Caco-2 (cell line): Measurements from ENCODE around the gene EPDR1. TPM values are rescaled to one million over a fixed set of nuclear protein-coding genes. Genes with fewer than 3 reads are reported as not detected.

Experiments used
- BruUV-seq: library from RNA; stranded (reverse); fragments of 400-500 nt; replicated peaks from 2 replicates; lab custom pipeline; 2021; lab: Mats Ljungman, UMichigan
- CTCF ChIA-PET: fragments of 300-600 bp; sonication (Branson Sonifier 250); formaldehyde crosslinking; loops from one replicate; lab custom pipeline; 2022; ENCODE audit warnings: antibody characterized with exemption; lab: Charles Lee
- POLR2A ChIA-PET: fragments of 300-600 bp; sonication (Branson Sonifier 250); formaldehyde crosslinking; loops from one replicate; lab custom pipeline; 2022; ENCODE audit warnings: antibody characterized with exemption; lab: Charles Lee
- DNase-seq, 2 experiments: peaks; one replicate each; pipeline versions ENCODE4 v3.0.0 to v3.0.0-alpha.2; 2020 to 2022
- H3K27me3 ChIP-seq: replicated peaks from 2 replicates; pipeline ENCODE4 v1.6.0; 2011; ENCODE audit warnings: low read length; ENCODE audit not compliant: control insufficient read depth, insufficient read depth
- H3K36me3 ChIP-seq: 2 replicates; pipeline ENCODE4 v1.5.1; 2011; ENCODE audit warnings: low read length; ENCODE audit not compliant: control insufficient read depth, insufficient read depth
- H3K4me1 ChIP-seq: fragments of 250-450 bp; sonication (Bioruptor Pico); 2 replicates; pipeline ENCODE4 v1.5.1; 2020; ENCODE audit warnings: mild to moderate bottlenecking
- H3K4me3 ChIP-seq: 2 replicates; pipeline ENCODE4 v1.5.1; 2011; ENCODE audit warnings: low read depth, mild to moderate bottlenecking, control low read depth, low read length
- H3K9me3 ChIP-seq: fragments of 250-450 bp; sonication (Bioruptor Pico); 2 replicates; pipeline ENCODE4 v1.5.1; 2020; ENCODE audit warnings: mild to moderate bottlenecking, moderate library complexity
- H3K27ac Mint-ChIP-seq: one replicate; pipeline ENCODE4 v1.8.0; 2022; ENCODE audit warnings: mixed read lengths; ENCODE audit not compliant: unreplicated experiment
- H3K27me3 Mint-ChIP-seq: one replicate; pipeline ENCODE4 v1.8.0; 2022; ENCODE audit warnings: mixed read lengths; ENCODE audit not compliant: insufficient read depth, unreplicated experiment
- H3K36me3 Mint-ChIP-seq: one replicate; pipeline ENCODE4 v1.8.0; 2022; ENCODE audit warnings: mild to moderate bottlenecking, mixed read lengths; ENCODE audit not compliant: insufficient read depth, unreplicated experiment
- H3K4me1 Mint-ChIP-seq: one replicate; pipeline ENCODE4 v1.8.0; 2022; ENCODE audit warnings: low read depth, mixed read lengths; ENCODE audit not compliant: unreplicated experiment
- H3K4me3 Mint-ChIP-seq: one replicate; pipeline ENCODE4 v1.8.0; 2022; ENCODE audit warnings: mild to moderate bottlenecking, moderate library complexity, mixed read lengths; ENCODE audit not compliant: unreplicated experiment
- H3K9me3 Mint-ChIP-seq: one replicate; pipeline ENCODE4 v1.8.0; 2022; ENCODE audit warnings: mixed read lengths; ENCODE audit not compliant: unreplicated experiment
- intact Hi-C: fragments of 100-400 bp; cut with micrococcal nuclease; formaldehyde crosslinking; loops from one replicate; pipeline ENCODE4 v1.10.0; 2022; ENCODE audit not compliant: unreplicated experiment
- total RNA-seq: library from RNA; stranded (reverse); gene quantifications from 2 replicates; pipeline ENCODE4 v1.2.3, GENCODE V29; 2022
- TF ChIP-seq, protein P1 (sequence below), 2 experiments: fragments of 200-600 bp in 1 of 2; IDR thresholded peaks; 1 replicate in 1 of 2; 2 replicates in 1 of 2; pipeline versions ENCODE4 v1.5.1 to v1.8.0; 2011 to 2022; ENCODE audit warnings: antibody characterized with exemption in 1 of 2, control low read depth in 1 of 2, inconsistent platforms in 1 of 2, low read depth in 1 of 2, low read length in 1 of 2, mild to moderate bottlenecking in 1 of 2, moderate library complexity in 1 of 2; ENCODE audit not compliant: insufficient read depth in 1 of 2, severe bottlenecking in 1 of 2, unreplicated experiment in 1 of 2

The EPDR1 gene
- total RNA-seq, 1 experiment from 2014 or later = 0.25 TPM

DNA sequence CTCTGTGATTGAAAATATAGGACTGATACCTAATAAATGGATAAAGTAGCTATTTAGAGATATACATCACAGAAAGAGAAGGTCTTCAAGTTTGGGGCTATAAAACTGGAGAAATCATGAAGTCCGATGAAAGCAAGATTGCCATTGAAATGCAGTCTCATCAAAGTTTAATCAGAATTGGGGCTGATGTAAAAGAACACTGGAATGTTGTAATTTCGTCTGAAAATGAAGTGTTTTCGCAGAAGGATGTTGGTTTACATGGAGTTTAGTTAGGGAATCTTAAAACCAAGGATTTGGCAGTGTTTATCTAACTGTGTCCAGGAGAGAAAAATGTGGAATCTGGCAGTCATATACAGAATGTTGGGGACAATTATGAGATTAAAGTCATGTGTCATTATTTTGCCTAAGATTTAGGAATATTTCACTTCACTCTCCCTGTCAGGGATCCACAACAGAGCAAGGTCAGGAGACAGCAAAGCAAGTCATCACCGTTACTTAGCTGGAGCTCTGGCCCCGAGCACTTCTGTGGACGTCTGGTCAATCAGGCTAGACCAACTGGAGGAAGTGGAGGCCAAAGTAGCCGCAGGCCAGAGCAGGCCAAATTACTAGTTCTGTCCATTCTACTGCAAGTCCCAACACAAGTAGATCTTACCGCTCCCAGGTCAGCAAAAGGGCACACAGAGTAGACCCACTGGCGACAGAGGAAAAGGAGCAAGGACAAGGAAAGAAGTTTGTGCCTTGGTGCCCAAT, 37.0 kb downstream of the EPDR1 start:
- peak in 1 of 2 experiments; percentile 35 for DNase-seq
- no peaks in the 10 kb centered on the region for H3K9me3 Mint-ChIP-seq
- intact Hi-C loops = no loop called here
- no peaks in the 10 kb centered on the region for H3K36me3 Mint-ChIP-seq
- ChIA-PET POLR2A (no interaction called here), CTCF (no interaction called here)
- Histone ChIP-seq H3K9me3 (0 out of 2 replicates have a peak, but pooled peaks cover 2% of the 10 kb centered on the region), H3K36me3 (no peaks in the 10 kb centered on the region), H3K4me3 (no peak overlapping the region), H3K4me1 (no peaks in the 10 kb centered on the region), H3K27me3 (no peaks in the 10 kb centered on the region)
- TF ChIP-seq, protein P1, sequence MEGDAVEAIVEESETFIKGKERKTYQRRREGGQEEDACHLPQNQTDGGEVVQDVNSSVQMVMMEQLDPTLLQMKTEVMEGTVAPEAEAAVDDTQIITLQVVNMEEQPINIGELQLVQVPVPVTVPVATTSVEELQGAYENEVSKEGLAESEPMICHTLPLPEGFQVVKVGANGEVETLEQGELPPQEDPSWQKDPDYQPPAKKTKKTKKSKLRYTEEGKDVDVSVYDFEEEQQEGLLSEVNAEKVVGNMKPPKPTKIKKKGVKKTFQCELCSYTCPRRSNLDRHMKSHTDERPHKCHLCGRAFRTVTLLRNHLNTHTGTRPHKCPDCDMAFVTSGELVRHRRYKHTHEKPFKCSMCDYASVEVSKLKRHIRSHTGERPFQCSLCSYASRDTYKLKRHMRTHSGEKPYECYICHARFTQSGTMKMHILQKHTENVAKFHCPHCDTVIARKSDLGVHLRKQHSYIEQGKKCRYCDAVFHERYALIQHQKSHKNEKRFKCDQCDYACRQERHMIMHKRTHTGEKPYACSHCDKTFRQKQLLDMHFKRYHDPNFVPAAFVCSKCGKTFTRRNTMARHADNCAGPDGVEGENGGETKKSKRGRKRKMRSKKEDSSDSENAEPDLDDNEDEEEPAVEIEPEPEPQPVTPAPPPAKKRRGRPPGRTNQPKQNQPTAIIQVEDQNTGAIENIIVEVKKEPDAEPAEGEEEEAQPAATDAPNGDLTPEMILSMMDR (IDR thresholded peaks at IDR 0.05; ENCODE audit: insufficient read depth in 1 of 2, low read depth in 1 of 2, low read length in 1 of 2, severe bottlenecking in 1 of 2, unreplicated experiment in 1 of 2) = no peak
- no peaks in the 10 kb centered on the region for H3K4me1 Mint-ChIP-seq
- H3K27me3 Mint-ChIP-seq = peaks cover 8% of the 10 kb centered on the region
- no TSS peak for BruUV-seq
- no peak overlapping the region for H3K4me3 Mint-ChIP-seq
- H3K27ac Mint-ChIP-seq = no peak overlapping the region

DNA sequence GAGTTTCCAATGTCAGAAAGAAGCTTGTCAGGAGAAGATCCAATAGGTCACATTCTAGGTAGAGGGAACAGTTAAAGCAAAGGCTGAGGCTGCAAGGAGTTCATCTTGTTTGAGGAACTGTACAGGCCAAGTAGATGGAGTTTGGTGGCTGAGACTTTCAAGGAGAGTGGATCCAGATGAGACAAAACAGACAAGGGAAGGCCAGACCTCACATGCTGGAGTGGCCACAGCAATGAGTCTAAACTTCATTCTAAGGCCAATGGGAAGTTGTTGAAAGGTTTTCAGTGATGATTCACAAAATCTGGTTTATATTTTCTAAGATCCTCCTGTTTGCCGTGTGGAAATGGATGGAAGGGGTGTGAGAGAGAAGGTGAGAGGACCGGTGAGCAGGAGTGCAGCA, 40.0 kb downstream of the EPDR1 start:
- CTCF ChIA-PET = no interaction called here
- TF ChIP-seq, protein P1 (IDR thresholded peaks at IDR 0.05; ENCODE audit: insufficient read depth in 1 of 2, low read depth in 1 of 2, low read length in 1 of 2, severe bottlenecking in 1 of 2, unreplicated experiment in 1 of 2) = no peak

DNA sequence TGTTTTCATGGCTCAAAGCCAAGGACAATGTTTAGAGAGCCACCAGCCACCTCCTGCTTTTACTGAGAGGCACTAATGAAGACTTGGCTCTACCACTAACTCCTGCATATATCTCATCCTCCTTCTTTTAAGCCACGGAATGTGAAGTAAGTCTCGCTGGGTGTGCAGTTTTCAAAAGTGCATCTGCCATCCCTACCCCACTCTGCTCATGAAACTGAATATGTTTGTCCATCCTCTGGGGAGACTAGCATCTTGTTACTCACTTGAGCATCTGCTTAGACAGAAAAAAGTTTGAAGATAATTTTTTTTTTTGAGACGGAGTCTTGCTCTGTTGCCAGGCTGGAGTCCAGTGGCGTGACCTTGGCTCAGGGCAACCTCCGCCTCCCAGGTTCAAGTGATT, 40.8 kb downstream of the EPDR1 start:
- intact Hi-C loops = no loop called here
- no peaks in the 10 kb centered on the region for H3K36me3 Mint-ChIP-seq

More for the DNA sequence above, 40.0 kb downstream of the EPDR1 start:
- Mint-ChIP-seq H3K27ac (no peak overlapping the region), H3K4me3 (no peak overlapping the region), H3K4me1 (no peaks in the 10 kb centered on the region), H3K27me3 (peaks cover 8% of the 10 kb centered on the region), H3K9me3 (no peaks in the 10 kb centered on the region), H3K36me3 (no peaks in the 10 kb centered on the region)
- no peak overlapping the region for H3K4me3 ChIP-seq
- H3K9me3 ChIP-seq = 0 out of 2 replicates have a peak, but pooled peaks cover 2% of the 10 kb centered on the region
- no TSS peak for BruUV-seq
- no peaks in the 10 kb centered on the region for H3K36me3 ChIP-seq
- no peaks in the 10 kb centered on the region for H3K4me1 ChIP-seq
- no peaks in the 10 kb centered on the region for H3K27me3 ChIP-seq
- DNase-seq = no peak
- intact Hi-C loops = no loop called here
- POLR2A ChIA-PET = no interaction called here

More for the DNA sequence above, 40.8 kb downstream of the EPDR1 start:
- Histone ChIP-seq H3K4me1 (no peaks in the 10 kb centered on the region), H3K36me3 (no peaks in the 10 kb centered on the region), H3K4me3 (no peak overlapping the region), H3K9me3 (0 out of 2 replicates have a peak, but pooled peaks cover 2% of the 10 kb centered on the region), H3K27me3 (no peaks in the 10 kb centered on the region)
- POLR2A ChIA-PET = no interaction called here
- DNase-seq = no peak
- H3K27me3 Mint-ChIP-seq = peaks cover 5% of the 10 kb centered on the region
- CTCF ChIA-PET = no interaction called here
- TF ChIP-seq, protein P1 (IDR thresholded peaks at IDR 0.05; ENCODE audit: insufficient read depth in 1 of 2, low read depth in 1 of 2, low read length in 1 of 2, severe bottlenecking in 1 of 2, unreplicated experiment in 1 of 2) = no peak
- H3K27ac Mint-ChIP-seq = no peak overlapping the region
- no TSS peak for BruUV-seq
- no peaks in the 10 kb centered on the region for H3K9me3 Mint-ChIP-seq
- H3K4me1 Mint-ChIP-seq = no peaks in the 10 kb centered on the region
- no peak overlapping the region for H3K4me3 Mint-ChIP-seq
